Measurements from ENCODE around the gene MMP25.
A peak's percentile ranks its signal among the peaks of the same experiment; 100 is the strongest.

Gene MMP25

DNA sequence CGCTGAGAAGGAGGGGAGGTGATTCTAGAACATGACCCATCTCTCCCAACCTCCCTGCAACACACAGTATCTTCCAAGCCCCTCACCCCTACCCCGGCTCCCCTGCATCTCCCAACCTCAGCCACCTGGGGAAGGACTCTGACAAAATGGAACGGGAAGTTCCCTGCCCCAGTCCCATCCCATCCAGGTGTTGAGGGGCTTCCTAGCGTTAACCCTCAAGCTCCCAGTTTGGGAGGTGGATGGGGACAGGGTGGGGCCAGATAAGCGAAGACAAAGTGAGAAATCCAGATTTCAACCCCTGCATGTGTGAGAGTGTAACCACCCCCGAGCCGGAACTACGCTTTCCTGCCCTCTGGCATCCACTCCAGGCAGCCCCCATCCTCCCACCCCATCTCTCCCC is 50.9 kb downstream of the MMP25 start:
- no peak for DNase-seq (ENCODE audit: low spot score)
- H3K27ac ChIP-seq: no peak overlapping the region
- TF ChIP-seq CTCF (IDR thresholded peaks at IDR 0.05): no peak
- H3K4me3 ChIP-seq: no peak overlapping the region

DNA sequence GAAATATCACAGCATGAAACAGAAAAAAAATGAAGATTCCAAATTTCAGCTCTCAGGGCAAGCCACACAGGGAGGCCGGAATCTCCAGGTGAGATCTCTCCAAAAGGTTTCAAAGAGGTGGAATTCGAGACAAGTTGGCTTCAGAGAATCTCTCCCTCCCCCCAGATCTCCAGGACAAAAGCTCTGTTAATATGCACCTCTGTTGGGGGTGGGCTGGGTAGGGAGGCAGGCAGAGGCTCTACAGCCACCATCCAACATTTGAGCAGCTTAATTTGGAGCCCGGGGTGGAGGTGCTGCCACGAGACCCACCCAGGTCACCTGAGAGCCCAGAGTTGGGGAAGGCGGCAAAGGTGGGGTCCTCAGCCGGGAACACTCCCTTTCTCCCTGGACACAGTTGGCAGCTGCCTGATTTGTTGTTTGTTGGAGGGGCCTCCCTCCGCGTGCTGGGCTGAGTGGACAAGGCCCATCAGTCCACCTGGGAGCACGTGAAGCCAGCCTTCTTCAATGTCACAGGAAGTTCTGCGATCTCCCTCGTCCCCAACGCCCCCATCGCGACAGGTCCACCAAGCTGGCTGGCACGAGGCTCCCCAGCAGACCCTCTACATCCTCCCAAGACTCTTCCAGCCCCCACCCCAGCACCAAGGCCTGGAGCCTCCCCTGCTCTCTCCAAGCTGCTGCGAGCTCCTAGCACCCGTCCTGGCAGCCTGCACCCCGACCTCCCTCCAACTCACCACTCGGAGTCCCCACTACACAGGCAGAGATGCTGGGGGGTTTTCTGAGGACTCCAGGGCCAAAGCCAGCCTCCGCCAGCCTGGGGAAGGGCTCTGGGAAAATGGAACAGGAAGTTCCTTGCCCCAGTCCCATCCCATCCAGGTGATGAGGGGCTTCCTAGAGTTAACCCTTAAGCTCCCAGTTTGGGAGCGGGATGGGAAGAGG is 52.4 kb downstream of the MMP25 start, which contains the start of gene ZSCAN10:
Gene ZSCAN10, minus strand, starts transcription at position 836 of the 936 bp plus-strand sequence. CDS start 6,357 bp downstream, outside the sequence.
- peak within 1 kb of the TSS in 1 of 2 donors; percentile 28 for H3K27ac ChIP-seq
- no peak for TF ChIP-seq CTCF (IDR thresholded peaks at IDR 0.05)
- H3K4me3 ChIP-seq: peak within 1 kb of the TSS; percentile 51
- DNase-seq (ENCODE audit: low spot score): no peak

DNA sequence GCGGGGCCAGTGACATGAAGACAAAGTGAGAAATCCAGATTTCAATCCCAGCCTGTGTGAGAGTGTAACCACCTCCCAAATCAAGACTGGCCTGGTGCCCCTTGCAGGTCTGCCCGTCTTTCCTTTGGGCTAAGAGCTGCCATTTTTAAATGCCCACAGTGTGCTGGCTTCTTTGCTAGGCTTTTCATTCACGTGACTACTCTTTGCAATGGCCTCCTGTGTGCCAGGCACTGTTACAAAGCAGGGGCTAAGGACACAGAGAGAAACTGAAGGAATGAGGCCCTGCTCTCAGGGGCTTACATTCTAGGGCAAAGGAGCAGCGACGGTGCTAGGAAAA is 53.0 kb downstream of the MMP25 start:
- Histone ChIP-seq H3K4me3 (peak overlapping the region; percentile 51), H3K27ac (no peak overlapping the region)
- DNase-seq (ENCODE audit: low spot score): no peak
- no peak for TF ChIP-seq CTCF (IDR thresholded peaks at IDR 0.05)

DNA sequence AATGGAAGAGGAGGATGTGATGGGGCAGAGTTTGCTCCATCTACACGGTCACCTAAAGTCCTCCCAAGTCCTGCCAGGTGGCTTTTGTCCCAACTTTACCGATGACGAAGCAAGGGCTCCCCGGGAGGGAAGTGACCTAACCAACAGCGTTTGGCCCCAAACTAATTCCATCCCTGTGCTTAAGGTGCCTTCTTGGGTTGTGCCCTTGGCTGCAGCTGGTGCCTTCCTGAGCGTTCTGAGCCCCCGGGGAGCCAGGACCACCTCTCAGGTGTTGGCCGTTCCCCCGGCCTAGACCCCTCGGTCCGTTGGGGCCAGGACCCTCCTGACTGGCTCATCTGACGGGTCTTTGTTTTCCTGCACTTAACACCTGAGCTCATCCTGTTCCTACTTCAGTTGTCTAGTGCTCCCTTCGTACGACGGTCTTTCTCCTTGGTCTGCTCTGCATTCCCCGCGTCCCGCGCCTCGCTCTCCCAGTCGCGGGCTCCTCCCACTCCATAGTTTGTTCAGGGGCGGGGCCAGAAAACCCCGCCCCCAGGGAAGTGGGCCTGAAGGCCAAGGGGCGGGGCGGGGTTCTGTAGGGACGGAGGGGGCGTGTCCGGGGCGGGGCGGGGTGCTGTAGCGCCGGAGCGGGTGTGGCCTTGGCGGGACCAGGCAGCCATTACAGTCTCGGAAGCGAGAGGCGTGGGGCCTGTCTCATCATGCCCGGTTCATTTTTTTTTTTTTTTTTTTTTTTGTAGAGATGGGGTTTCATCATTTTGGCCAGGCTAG is 53.6 kb downstream of the MMP25 start:
- H3K27ac ChIP-seq: peak overlapping the region in 1 of 2 donors; percentile 28
- no peak for DNase-seq (ENCODE audit: low spot score)
- TF ChIP-seq CTCF (IDR thresholded peaks at IDR 0.05): no peak
- H3K4me3 ChIP-seq: peak overlapping the region; percentile 51

DNA sequence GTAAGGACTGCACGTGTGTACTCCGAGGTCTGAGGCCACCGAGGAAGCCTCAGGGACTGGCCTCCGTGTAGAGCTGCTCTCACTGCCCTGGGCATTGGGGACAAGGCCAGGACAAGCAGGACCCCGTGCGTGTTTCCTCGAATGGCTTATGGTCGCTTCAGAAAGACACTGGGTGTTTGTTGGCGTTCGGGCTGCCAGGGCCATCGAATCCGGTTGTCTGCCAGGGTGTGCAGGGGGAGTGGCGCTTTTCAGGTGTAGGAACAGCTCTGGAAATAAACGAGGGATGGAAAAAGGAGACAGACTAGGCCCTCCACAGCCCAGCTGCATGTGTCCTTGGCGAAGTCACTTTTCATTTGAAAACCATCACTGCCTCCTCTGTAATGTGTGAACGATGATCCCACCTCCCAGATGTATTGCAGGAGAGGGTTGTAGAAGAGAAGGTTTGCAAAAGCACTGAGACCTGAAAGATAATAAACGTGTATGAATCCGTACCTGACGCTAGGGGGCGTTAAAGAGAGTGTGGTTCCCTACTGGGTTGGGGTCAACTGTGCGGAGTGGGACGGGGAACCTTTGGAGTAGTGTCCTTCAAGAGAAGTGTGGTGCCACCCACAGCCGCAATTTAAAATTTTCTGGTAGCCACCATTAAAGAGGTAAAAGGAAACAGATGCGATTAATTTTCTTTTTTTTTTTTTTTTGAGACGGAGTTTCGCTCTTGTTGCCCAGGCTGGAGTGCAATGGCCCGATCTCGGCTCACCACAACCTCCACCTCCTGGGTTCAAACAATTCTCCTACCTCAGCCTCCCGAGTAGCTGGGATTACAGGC is 54.9 kb downstream of the MMP25 start:
- no peak for DNase-seq (ENCODE audit: low spot score)
- TF ChIP-seq CTCF (IDR thresholded peaks at IDR 0.05): peak; percentile 24
- Histone ChIP-seq H3K4me3 (no peak overlapping the region), H3K27ac (peak overlapping the region in 1 of 2 donors; percentile 40)

GRCh38 chr16:3101841-3102470 is 55.6 kb downstream of the MMP25 start:
- peak overlapping the region in 1 of 2 donors; percentile 40 for H3K27ac ChIP-seq
- TF ChIP-seq CTCF (IDR thresholded peaks at IDR 0.05): no peak
- H3K4me3 ChIP-seq: no peak overlapping the region
- DNase-seq (ENCODE audit: low spot score): no peak

Measured in coronary artery (tissue), 2 donors.